Mesenchymal stem cell (in vitro differentiated cells and primary cell): ENCODE measurements around the gene KIRREL3.

Experiments used
- DNase-seq: peaks from one replicate; pipeline ENCODE4 v3.0.0-alpha.2; 2013
- H2AFZ ChIP-seq: one replicate; pipeline ENCODE4 v1.6.1; 2013; ENCODE audit warnings: low read depth, mild to moderate bottlenecking, control low read depth, inconsistent platforms, low read length, moderate library complexity
- H2AK5ac ChIP-seq: 2 replicates; pipeline ENCODE4 v1.6.1; 2013; ENCODE audit warnings: low read length, moderate library complexity, mild to moderate bottlenecking, inconsistent platforms; ENCODE audit not compliant: severe bottlenecking
- H2BK120ac ChIP-seq: one replicate; pipeline ENCODE4 v1.6.1; 2013; ENCODE audit warnings: low read depth, mild to moderate bottlenecking, inconsistent platforms, low read length, moderate library complexity
- H2BK12ac ChIP-seq, 2 experiments: one replicate each; pipeline ENCODE4 v1.6.1; 2013; ENCODE audit warnings: inconsistent platforms in 2 of 2, low read length in 2 of 2, mild to moderate bottlenecking in 2 of 2, moderate library complexity in 2 of 2, control low read depth in 1 of 2
- H2BK15ac ChIP-seq: one replicate; pipeline ENCODE4 v1.6.1; 2013; ENCODE audit warnings: mild to moderate bottlenecking, low read depth, inconsistent platforms; ENCODE audit not compliant: poor library complexity, severe bottlenecking
- H2BK5ac ChIP-seq: 2 replicates; pipeline ENCODE4 v1.6.1; 2013; ENCODE audit warnings: low read depth, mild to moderate bottlenecking, low read length, control low read depth, inconsistent platforms; ENCODE audit not compliant: poor library complexity, severe bottlenecking
- H3K14ac ChIP-seq, 2 experiments: one replicate each; pipeline ENCODE4 v1.6.1; 2013; ENCODE audit warnings: inconsistent platforms in 2 of 2, low read length in 2 of 2, control low read depth in 1 of 2, mild to moderate bottlenecking in 1 of 2, moderate library complexity in 1 of 2
- H3K18ac ChIP-seq, 2 experiments: one replicate each; pipeline ENCODE4 v1.6.1; 2013; ENCODE audit warnings: inconsistent platforms in 2 of 2, low read length in 2 of 2, control low read depth in 1 of 2, low read depth in 1 of 2, mild to moderate bottlenecking in 1 of 2
- H3K23ac ChIP-seq, 2 experiments: one replicate each; pipeline ENCODE4 v1.6.1; 2013; ENCODE audit warnings: inconsistent platforms in 2 of 2, low read length in 2 of 2, mild to moderate bottlenecking in 2 of 2, moderate library complexity in 2 of 2, control low read depth in 1 of 2
- H3K27ac ChIP-seq: 2 replicates; pipeline ENCODE4 v1.5.1; 2013; ENCODE audit warnings: mild to moderate bottlenecking, moderate library complexity, low read length, control low read depth, inconsistent platforms; ENCODE audit not compliant: poor library complexity, severe bottlenecking
- H3K27me3 ChIP-seq, 2 experiments: 2 replicates each; pipeline versions ENCODE4 v1.6.1 to v1.7.0; 2013; ENCODE audit warnings: low read length in 2 of 2, mild to moderate bottlenecking in 2 of 2, moderate library complexity in 2 of 2, control low read depth in 1 of 2, inconsistent platforms in 1 of 2; ENCODE audit not compliant: control insufficient read depth in 1 of 2, insufficient read depth in 1 of 2
- H3K36me3 ChIP-seq, 2 experiments: 2 replicates each; pipeline versions ENCODE4 v1.6.1 to v1.7.0; 2013; ENCODE audit warnings: low read length in 2 of 2, control low read depth in 1 of 2, inconsistent platforms in 1 of 2, low read depth in 1 of 2, mild to moderate bottlenecking in 1 of 2; ENCODE audit not compliant: insufficient read depth in 2 of 2, control insufficient read depth in 1 of 2
- H3K4ac ChIP-seq, 2 experiments: one replicate each; pipeline ENCODE4 v1.6.1; 2013; ENCODE audit warnings: inconsistent platforms in 2 of 2, low read length in 2 of 2, mild to moderate bottlenecking in 2 of 2, moderate library complexity in 2 of 2, control low read depth in 1 of 2, low read depth in 1 of 2
- H3K4me1 ChIP-seq: 2 replicates; pipeline ENCODE4 v1.6.1; 2013; ENCODE audit warnings: low read depth, low read length, control low read depth; ENCODE audit not compliant: control insufficient read depth, insufficient read depth
- H3K4me2 ChIP-seq: 2 replicates; pipeline ENCODE4 v1.6.1; 2013; ENCODE audit warnings: low read length, mild to moderate bottlenecking, inconsistent platforms; ENCODE audit not compliant: poor library complexity, severe bottlenecking
- H3K4me3 ChIP-seq, 2 experiments: 2 replicates each; pipeline versions ENCODE4 v1.5.1 to v1.7.0; 2013; ENCODE audit warnings: low read length in 2 of 2, mild to moderate bottlenecking in 2 of 2, control low read depth in 1 of 2, low read depth in 1 of 2; ENCODE audit not compliant: insufficient read depth in 1 of 2
- H3K79me1 ChIP-seq: replicated peaks from 2 replicates; pipeline ENCODE4 v1.6.1; 2013; ENCODE audit warnings: mild to moderate bottlenecking, control low read depth, low read length, inconsistent platforms; ENCODE audit not compliant: poor library complexity, severe bottlenecking
- H3K9ac ChIP-seq: 2 replicates; pipeline ENCODE4 v1.7.0; 2013; ENCODE audit warnings: mild to moderate bottlenecking, low read length, moderate library complexity
- H3K9me3 ChIP-seq: 2 replicates; pipeline ENCODE4 v1.7.0; 2013; ENCODE audit warnings: mild to moderate bottlenecking, low read length; ENCODE audit not compliant: control insufficient read depth
- H4K8ac ChIP-seq: one replicate; pipeline ENCODE4 v1.6.1; 2013; ENCODE audit warnings: inconsistent platforms, mild to moderate bottlenecking, low read length, moderate library complexity
- H4K91ac ChIP-seq: one replicate; pipeline ENCODE4 v1.6.1; 2013; ENCODE audit warnings: mild to moderate bottlenecking, low read length, inconsistent platforms
- WGBS: methylation state at CpG from one replicate; pipeline ENCODE4 v1.1.7; 2013; ENCODE audit warnings: mixed read lengths; 5-methylcytosine and 5-hydroxymethylcytosine counted together

The KIRREL3 gene

DNA sequence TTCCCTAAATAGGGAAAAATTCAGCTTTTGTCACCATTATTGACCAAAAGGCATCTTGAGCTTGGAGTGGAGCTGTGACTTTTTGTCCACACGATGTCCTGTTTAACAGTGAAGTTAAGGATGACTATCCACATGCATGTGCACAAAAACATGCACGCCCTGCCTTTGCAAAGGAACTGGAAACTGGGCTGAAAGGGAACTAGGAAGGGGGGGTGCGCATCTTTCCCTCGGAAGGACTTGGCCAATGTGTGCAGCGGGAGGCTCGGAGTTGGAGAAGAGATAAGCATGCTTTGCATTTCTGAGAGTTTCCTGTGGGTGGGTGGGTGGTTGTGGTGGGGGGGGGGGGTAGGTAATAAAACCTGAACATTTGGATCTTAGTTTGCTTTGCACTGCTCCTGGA is 411 bp upstream of the KIRREL3 start:
- 32% methylated on average over 6 of the region's 6 CpGs for WGBS
- peak overlapping the region; percentile 81 for H3K9ac ChIP-seq
- no peak for DNase-seq
- no peaks in the 10 kb centered on the region for H3K36me3 ChIP-seq
- H3K23ac ChIP-seq = no peak overlapping the region
- H3K4me1 ChIP-seq = peaks cover 27% of the 10 kb centered on the region
- H2BK12ac ChIP-seq = no peak overlapping the region
- no peak overlapping the region for H2BK5ac ChIP-seq
- H2BK120ac ChIP-seq = no peak overlapping the region
- no peaks in the 10 kb centered on the region for H3K9me3 ChIP-seq
- no peak overlapping the region for H3K18ac ChIP-seq
- no peak overlapping the region for H4K91ac ChIP-seq
- no peak overlapping the region for H3K14ac ChIP-seq
- no peak overlapping the region for H2AK5ac ChIP-seq
- H3K4me3 ChIP-seq = peak overlapping the region in 1 of 2 experiments; percentile 88
- H3K27me3 ChIP-seq = peaks cover 0 to 73% of the 10 kb centered on the region in 2 experiments
- H2BK15ac ChIP-seq = no peak overlapping the region
- no peak overlapping the region for H2AFZ ChIP-seq
- peak overlapping the region; percentile 81 for H3K4me2 ChIP-seq
- no peak overlapping the region for H4K8ac ChIP-seq
- no peak overlapping the region for H3K27ac ChIP-seq
- H3K4ac ChIP-seq = no peak overlapping the region
- peaks cover 24% of the 10 kb centered on the region for H3K79me1 ChIP-seq

DNA sequence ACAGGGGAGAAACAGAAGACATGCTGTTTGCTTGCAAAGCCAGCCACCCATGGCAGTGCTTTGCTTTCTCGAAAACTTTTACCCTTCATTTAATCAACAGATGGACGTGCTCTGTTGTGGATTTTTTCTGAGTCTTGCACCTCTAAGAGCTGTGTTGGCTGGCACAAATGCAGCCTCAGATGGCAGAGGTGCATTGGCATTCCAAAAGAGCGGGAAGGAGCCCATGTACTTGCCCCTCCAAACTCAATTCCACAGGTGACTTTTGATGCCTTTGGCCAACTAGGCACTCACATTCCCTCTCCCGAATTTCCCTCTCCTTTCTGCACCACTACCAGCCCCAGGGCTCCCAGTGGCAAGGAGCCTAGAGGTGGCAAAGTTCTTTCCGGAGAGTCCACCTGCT is 1.2 kb downstream of the KIRREL3 start:
- H3K27me3 ChIP-seq = peaks cover 0 to 61% of the 10 kb centered on the region in 2 experiments
- DNase-seq = no peak
- H3K36me3 ChIP-seq = no peaks in the 10 kb centered on the region
- H3K4me2 ChIP-seq = peak overlapping the region; percentile 81
- H3K27ac ChIP-seq = no peak overlapping the region
- no peak overlapping the region for H3K14ac ChIP-seq
- H2AK5ac ChIP-seq = no peak overlapping the region
- no peak overlapping the region for H2BK12ac ChIP-seq
- no peak overlapping the region for H2BK5ac ChIP-seq
- no peak overlapping the region for H4K8ac ChIP-seq
- H2BK15ac ChIP-seq = no peak overlapping the region
- H2AFZ ChIP-seq = no peak overlapping the region
- H3K9me3 ChIP-seq = no peaks in the 10 kb centered on the region
- no peak overlapping the region for H3K18ac ChIP-seq
- H3K4me1 ChIP-seq = peaks cover 29% of the 10 kb centered on the region
- no peak overlapping the region for H2BK120ac ChIP-seq
- H3K4ac ChIP-seq = no peak overlapping the region
- H4K91ac ChIP-seq = no peak overlapping the region
- H3K23ac ChIP-seq = no peak overlapping the region
- H3K9ac ChIP-seq = no peak overlapping the region
- H3K79me1 ChIP-seq = peaks cover 28% of the 10 kb centered on the region
- H3K4me3 ChIP-seq = no peak overlapping the region
- 66% methylated on average over 5 of the region's 5 CpGs for WGBS

DNA sequence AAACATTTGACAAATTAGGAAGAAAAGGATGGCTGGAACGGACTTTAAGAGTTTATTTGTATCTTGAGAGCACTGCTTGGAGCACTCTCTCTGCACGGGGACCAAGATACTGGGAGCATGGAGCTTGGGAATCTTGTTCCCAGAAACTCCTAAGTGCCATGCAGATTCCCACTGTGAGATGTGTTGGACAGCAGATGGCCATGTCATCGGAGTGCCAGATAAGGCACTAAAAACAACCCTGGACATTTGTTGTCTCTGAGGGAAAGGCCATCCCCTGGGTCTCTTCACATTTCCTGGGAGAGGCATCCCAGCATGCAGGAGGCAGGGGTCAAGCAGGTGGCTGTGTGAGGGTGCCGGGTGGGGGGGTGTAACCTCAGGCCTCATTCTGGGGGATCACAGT is 2.9 kb downstream of the KIRREL3 start:
- Histone ChIP-seq H3K9me3 (no peaks in the 10 kb centered on the region), H3K4me3 (no peak overlapping the region), H2BK120ac (no peak overlapping the region), H2BK5ac (no peak overlapping the region), H3K36me3 (no peaks in the 10 kb centered on the region), H4K91ac (no peak overlapping the region), H3K4me2 (no peak overlapping the region), H3K18ac (no peak overlapping the region), H2AFZ (no peak overlapping the region), H3K9ac (no peak overlapping the region), H3K4me1 (peaks cover 22% of the 10 kb centered on the region), H3K23ac (no peak overlapping the region), H3K27ac (no peak overlapping the region), H2BK12ac (no peak overlapping the region), H3K14ac (no peak overlapping the region), H2AK5ac (no peak overlapping the region), H3K27me3 (peaks cover 0 to 44% of the 10 kb centered on the region in 2 experiments), H2BK15ac (no peak overlapping the region), H3K4ac (no peak overlapping the region), H4K8ac (no peak overlapping the region), H3K79me1 (peaks cover 26% of the 10 kb centered on the region)
- DNase-seq = no peak
- WGBS = 66% methylated on average over 4 of the region's 4 CpGs

DNA sequence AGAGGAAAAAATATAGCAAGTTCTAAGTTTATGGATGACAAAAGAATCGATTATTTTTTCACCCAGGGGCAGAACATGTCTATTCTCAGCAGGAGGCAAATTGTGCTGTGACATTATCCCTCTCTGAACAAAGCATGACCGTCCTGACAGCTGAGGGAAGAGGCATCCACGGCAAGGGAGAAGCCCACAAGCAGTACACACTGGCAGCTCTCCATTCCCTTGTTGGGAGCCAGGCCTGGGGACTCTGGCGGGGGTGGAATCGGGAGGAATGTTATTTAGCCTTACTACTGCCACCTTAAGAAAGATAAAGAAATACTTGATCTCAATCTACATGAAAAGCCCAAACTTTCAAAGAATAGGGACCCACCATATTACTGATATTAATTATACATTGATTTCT is 3.4 kb downstream of the KIRREL3 start:
- H3K36me3 ChIP-seq = no peaks in the 10 kb centered on the region
- no peak overlapping the region for H3K4me3 ChIP-seq
- H3K18ac ChIP-seq = no peak overlapping the region
- H2BK120ac ChIP-seq = no peak overlapping the region
- H3K4me2 ChIP-seq = no peak overlapping the region
- H2AFZ ChIP-seq = no peak overlapping the region
- DNase-seq = no peak
- WGBS = 77% methylated on average over 5 of the region's 5 CpGs
- no peak overlapping the region for H3K14ac ChIP-seq
- H3K23ac ChIP-seq = no peak overlapping the region
- H2BK15ac ChIP-seq = no peak overlapping the region
- H3K9me3 ChIP-seq = no peaks in the 10 kb centered on the region
- peaks cover 23% of the 10 kb centered on the region for H3K4me1 ChIP-seq
- H3K4ac ChIP-seq = no peak overlapping the region
- no peak overlapping the region for H3K9ac ChIP-seq
- H2BK5ac ChIP-seq = no peak overlapping the region
- H3K27me3 ChIP-seq = peaks cover 0 to 39% of the 10 kb centered on the region in 2 experiments
- no peak overlapping the region for H4K91ac ChIP-seq
- H3K79me1 ChIP-seq = peaks cover 26% of the 10 kb centered on the region
- no peak overlapping the region for H2BK12ac ChIP-seq
- H2AK5ac ChIP-seq = peak overlapping the region; percentile 16
- no peak overlapping the region for H4K8ac ChIP-seq
- H3K27ac ChIP-seq = no peak overlapping the region
